ENCODE measurements around the gene R3HDM2.

R3HDM2 gene

DNA sequence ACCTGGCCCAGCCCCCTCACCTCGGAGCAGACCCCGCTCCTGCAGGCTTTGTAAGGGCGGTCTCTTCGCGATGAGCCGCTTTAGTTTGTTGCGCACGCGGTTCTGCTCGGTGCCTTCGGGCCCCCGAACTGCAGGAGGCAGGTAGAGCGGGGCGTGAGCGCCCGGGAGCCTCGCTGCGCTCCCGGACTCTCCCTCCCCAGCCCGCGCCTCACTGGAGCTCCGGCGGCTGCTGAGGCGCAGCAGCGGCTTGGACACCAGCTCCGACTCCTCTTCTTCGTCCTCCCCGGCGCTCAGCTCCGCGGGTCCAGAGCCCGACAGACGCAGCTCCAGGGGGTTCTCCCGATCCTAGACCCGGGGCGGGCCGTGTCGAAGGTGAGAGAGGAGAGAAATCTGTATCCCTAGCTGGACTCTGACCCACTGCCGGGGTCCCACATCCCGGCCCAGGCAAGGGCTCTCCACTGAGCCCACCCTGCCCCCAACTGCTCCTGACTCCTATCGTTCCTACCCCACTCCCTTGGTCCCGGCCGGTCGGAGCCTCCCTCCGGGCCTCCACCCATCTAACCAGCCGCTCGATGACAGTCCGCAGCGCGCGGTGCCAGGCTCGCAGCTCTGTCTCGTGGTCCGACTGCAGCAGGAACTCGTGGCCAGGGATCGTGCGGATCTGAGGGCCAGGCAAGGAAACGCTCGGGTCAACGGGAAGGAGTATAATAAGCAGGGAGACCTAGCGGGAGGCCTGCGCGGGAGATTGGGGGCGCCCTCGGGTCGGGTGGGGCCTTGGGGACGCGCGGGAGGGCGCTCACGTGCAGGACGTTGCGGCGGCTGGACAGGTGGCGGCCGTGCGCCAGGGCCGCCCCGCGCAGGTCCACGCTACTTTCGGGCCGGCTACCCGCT lies 44.7 kb upstream of the R3HDM2 start:
- no peak for TF ChIP-seq EZH2phosphoT487 (IDR thresholded peaks at IDR 0.05; ENCODE audit: borderline replicate concordance)
- TF ChIP-seq CTCF (conservative IDR thresholded peaks at IDR 0.05; ENCODE audit: low read length) = no peak
- H3K27me3 ChIP-seq (ENCODE audit: insufficient read depth, low read length, poor library complexity, severe bottlenecking) = no peaks in the 10 kb centered on the region
- peaks cover 3% of the 10 kb centered on the region for H4K20me1 ChIP-seq (ENCODE audit: insufficient read depth, low read length, poor library complexity, severe bottlenecking)
- H3K4me1 ChIP-seq (ENCODE audit: insufficient read depth, low read length, poor library complexity, severe bottlenecking) = peaks cover 53% of the 10 kb centered on the region
- H3K9me2 ChIP-seq (replicated peaks; ENCODE audit: low read depth, low read length) = no peaks in the 10 kb centered on the region
- no peak overlapping the region for H2AFZ ChIP-seq (ENCODE audit: low read length)
- no peaks in the 10 kb centered on the region for H3K9me3 ChIP-seq (ENCODE audit: insufficient read depth, low read depth, low read length)
- peaks cover 54% of the 10 kb centered on the region for H3K79me2 ChIP-seq (ENCODE audit: insufficient read depth, low read length)
- peak overlapping the region; percentile 90 for H3K4me2 ChIP-seq (ENCODE audit: low read depth, low read length, poor library complexity, severe bottlenecking)
- no peak overlapping the region for H3K9ac ChIP-seq (ENCODE audit: low read depth, low read length, poor library complexity, severe bottlenecking)
- peak overlapping the region; percentile 79 for H3K4me3 ChIP-seq (ENCODE audit: low read length, poor library complexity, severe bottlenecking)
- H3F3A ChIP-seq (ENCODE audit: low read depth) = peaks cover 3% of the 10 kb centered on the region; the same call in 1 of the 2 replicates
- H3K36me3 ChIP-seq (ENCODE audit: insufficient read depth, low read length) = peaks cover 7% of the 10 kb centered on the region; the same call in 1 of the 2 replicates

DNA sequence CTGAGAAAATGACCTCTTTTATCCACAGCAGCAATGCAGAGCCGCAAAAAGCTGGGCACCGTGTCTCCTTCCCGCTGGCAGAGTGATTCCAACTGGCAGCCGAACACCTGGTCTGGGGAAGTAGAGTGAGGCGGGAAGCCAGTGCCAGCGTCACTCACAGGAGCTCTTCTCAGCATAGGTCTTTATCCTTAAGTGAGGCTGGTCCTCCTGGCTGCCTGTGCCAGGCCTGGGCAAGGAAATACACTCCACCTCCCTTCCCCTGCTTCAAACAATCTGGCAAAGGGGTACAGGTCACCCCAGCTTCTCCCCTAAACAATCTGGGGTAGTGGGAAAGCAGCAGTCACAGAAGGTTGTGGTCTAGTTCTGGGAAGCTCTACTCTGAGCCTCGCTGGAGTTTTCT lies 44.0 kb upstream of the R3HDM2 start:
- Histone ChIP-seq H3K27me3 (ENCODE audit: insufficient read depth, low read length, poor library complexity, severe bottlenecking) (no peaks in the 10 kb centered on the region), H3K4me2 (ENCODE audit: low read depth, low read length, poor library complexity, severe bottlenecking) (peak overlapping the region; percentile 36), H2AFZ (ENCODE audit: low read length) (no peak overlapping the region), H3K79me2 (ENCODE audit: insufficient read depth, low read length) (peaks cover 54% of the 10 kb centered on the region), H3K9ac (ENCODE audit: low read depth, low read length, poor library complexity, severe bottlenecking) (no peak overlapping the region), H3F3A (ENCODE audit: low read depth) (peaks cover 3% of the 10 kb centered on the region; the same call in 1 of the 2 replicates), H4K20me1 (ENCODE audit: insufficient read depth, low read length, poor library complexity, severe bottlenecking) (peaks cover 3% of the 10 kb centered on the region), H3K4me3 (ENCODE audit: low read length, poor library complexity, severe bottlenecking) (no peak overlapping the region), H3K9me3 (ENCODE audit: insufficient read depth, low read depth, low read length) (no peaks in the 10 kb centered on the region), H3K9me2 (replicated peaks; ENCODE audit: low read depth, low read length) (no peaks in the 10 kb centered on the region), H3K36me3 (ENCODE audit: insufficient read depth, low read length) (peaks cover 7% of the 10 kb centered on the region; the same call in 1 of the 2 replicates), H3K4me1 (ENCODE audit: insufficient read depth, low read length, poor library complexity, severe bottlenecking) (peaks cover 46% of the 10 kb centered on the region)
- no peak for TF ChIP-seq EZH2phosphoT487 (IDR thresholded peaks at IDR 0.05; ENCODE audit: borderline replicate concordance)

GRCh38 chr12:57474430-57474829 lies 43.6 kb upstream of the R3HDM2 start:
- TF ChIP-seq CTCF (conservative IDR thresholded peaks at IDR 0.05; ENCODE audit: low read length) (no peak), EZH2phosphoT487 (IDR thresholded peaks at IDR 0.05; ENCODE audit: borderline replicate concordance) (no peak)
- Histone ChIP-seq H2AFZ (ENCODE audit: low read length) (no peak overlapping the region), H3F3A (ENCODE audit: low read depth) (no peaks in the 10 kb centered on the region), H3K36me3 (ENCODE audit: insufficient read depth, low read length) (peaks cover 7% of the 10 kb centered on the region; the same call in 1 of the 2 replicates), H3K9me2 (replicated peaks; ENCODE audit: low read depth, low read length) (no peaks in the 10 kb centered on the region), H3K4me2 (ENCODE audit: low read depth, low read length, poor library complexity, severe bottlenecking) (peak overlapping the region; percentile 36), H3K9me3 (ENCODE audit: insufficient read depth, low read depth, low read length) (no peaks in the 10 kb centered on the region), H3K9ac (ENCODE audit: low read depth, low read length, poor library complexity, severe bottlenecking) (no peak overlapping the region), H3K79me2 (ENCODE audit: insufficient read depth, low read length) (peaks cover 54% of the 10 kb centered on the region), H3K4me1 (ENCODE audit: insufficient read depth, low read length, poor library complexity, severe bottlenecking) (peaks cover 42% of the 10 kb centered on the region), H4K20me1 (ENCODE audit: insufficient read depth, low read length, poor library complexity, severe bottlenecking) (peaks cover 3% of the 10 kb centered on the region), H3K4me3 (ENCODE audit: low read length, poor library complexity, severe bottlenecking) (no peak overlapping the region), H3K27me3 (ENCODE audit: insufficient read depth, low read length, poor library complexity, severe bottlenecking) (no peaks in the 10 kb centered on the region)
